ENCODE results near the gene NAT16.
"Not testable (repeated sequence)": the region's sequence is repeated elsewhere in the genome, so short reads cannot be mapped to it uniquely, and the experiment has no call there.

NAT16 gene

GRCh38 chr7:101202603-101202918, 22.5 kb upstream of the NAT16 start:
- DNase-seq (ENCODE audit: low read depth in 2 of 3, low spot score in 2 of 3), result no peak

- DNase-seq (ENCODE audit: low read depth in 2 of 3, low spot score in 2 of 3), result no peak
Measured at GRCh38 chr7:101201695-101202602, 21.9 kb upstream of the NAT16 start.

- DNase-seq (ENCODE audit: low read depth in 2 of 3, low spot score in 2 of 3), result no peak
Measured at GRCh38 chr7:101200862-101201599, 20.9 kb upstream of the NAT16 start, which contains the start of gene MOGAT3. TSS of gene MOGAT3 (minus strand) at chr7:101201036. CDS start at chr7:101200854, 182 bp downstream.

- no peak for DNase-seq (ENCODE audit: low read depth in 2 of 3, low spot score in 2 of 3)
Measured at GRCh38 chr7:101200504-101200861, 20.4 kb upstream of the NAT16 start.

- not testable (repeated sequence) for DNase-seq (ENCODE audit: low read depth in 2 of 3, low spot score in 2 of 3)
Measured at GRCh38 chr7:101199522-101199921, 19.4 kb upstream of the NAT16 start.

- DNase-seq (ENCODE audit: low read depth in 2 of 3, low spot score in 2 of 3), result no peak
Measured at GRCh38 chr7:101198476-101198875, 18.4 kb upstream of the NAT16 start.

GRCh38 chr7:101197991-101198390, 17.9 kb upstream of the NAT16 start:
- DNase-seq (ENCODE audit: low read depth in 2 of 3, low spot score in 2 of 3), result no peak

GRCh38 chr7:101195884-101196283, 15.8 kb upstream of the NAT16 start:
- no peak for DNase-seq (ENCODE audit: low read depth in 2 of 3, low spot score in 2 of 3)

- DNase-seq (ENCODE audit: low read depth in 2 of 3, low spot score in 2 of 3), result no peak
Measured at GRCh38 chr7:101189109-101189508, 9.0 kb upstream of the NAT16 start.

GRCh38 chr7:101186844-101187428, 6.8 kb upstream of the NAT16 start:
- DNase-seq (ENCODE audit: low read depth in 2 of 3, low spot score in 2 of 3), result no peak

GRCh38 chr7:101186194-101186593, 6.1 kb upstream of the NAT16 start:
- no peak for DNase-seq (ENCODE audit: low read depth in 2 of 3, low spot score in 2 of 3)

- no peak for DNase-seq (ENCODE audit: low read depth in 2 of 3, low spot score in 2 of 3)
Measured at GRCh38 chr7:101185258-101185839, 5.3 kb upstream of the NAT16 start.

- no peak for DNase-seq (ENCODE audit: low read depth in 2 of 3, low spot score in 2 of 3)
Measured at GRCh38 chr7:101179713-101180112, 380 bp downstream of the NAT16 start.

- no peak for DNase-seq (ENCODE audit: low read depth in 2 of 3, low spot score in 2 of 3)
Measured at GRCh38 chr7:101179117-101179516, 976 bp downstream of the NAT16 start.

- no peak for DNase-seq (ENCODE audit: low read depth in 2 of 3, low spot score in 2 of 3)
Measured at GRCh38 chr7:101177644-101178043, 2.4 kb downstream of the NAT16 start.

GRCh38 chr7:101175664-101176063, 4.4 kb downstream of the NAT16 start:
- DNase-seq (ENCODE audit: low read depth in 2 of 3, low spot score in 2 of 3), result no peak

GRCh38 chr7:101174322-101174854, 5.7 kb downstream of the NAT16 start:
- DNase-seq (ENCODE audit: low read depth in 2 of 3, low spot score in 2 of 3), result no peak

- peak in 1 of 3 experiments; percentile 74 for DNase-seq (ENCODE audit: low read depth in 2 of 3, low spot score in 2 of 3)
Measured at GRCh38 chr7:101173752-101174244, 6.3 kb downstream of the NAT16 start.

GRCh38 chr7:101172854-101173751, 7.0 kb downstream of the NAT16 start:
- DNase-seq (ENCODE audit: low read depth in 2 of 3, low spot score in 2 of 3), result no peak
